OCI-LY7 (cell line): Measurements from ENCODE around the gene C1GALT1C1L. TPM values are rescaled to one million over a fixed set of nuclear protein-coding genes. Genes with fewer than 3 reads are reported as not detected.

Experiments
- BruUV-seq: library from RNA; stranded (reverse); fragments of 400-500 nt; replicated peaks from 2 replicates; lab custom pipeline; 2021; lab: Mats Ljungman, UMichigan
- CTCF ChIA-PET: fragments of 300-600 bp; sonication (Branson Sonifier 250); formaldehyde crosslinking; loops from one replicate; lab custom pipeline; 2022; ENCODE audit warnings: antibody characterized with exemption; ENCODE audit not compliant: unreplicated experiment; lab: Charles Lee
- POLR2A ChIA-PET: fragments of 300-600 bp; sonication (Branson Sonifier 250); formaldehyde crosslinking; loops from one replicate; lab custom pipeline; 2022; ENCODE audit warnings: antibody characterized with exemption; lab: Charles Lee
- DNase-seq: peaks from one replicate; pipeline ENCODE4 v3.0.0-alpha.2; 2015; ENCODE audit warnings: low spot score
- H2AFZ ChIP-seq: fragments of 200-600 bp; sonication (generic), shearing (Covaris generic); 2 replicates; pipeline ENCODE4 v1.6.1; 2014; ENCODE audit warnings: mild to moderate bottlenecking, antibody characterized with exemption, low read length, moderate library complexity
- H3K27ac ChIP-seq: fragments of 200-600 bp; sonication (generic); 2 replicates; pipeline ENCODE4 v1.5.1; 2014; ENCODE audit warnings: mixed run types, low read depth, mild to moderate bottlenecking, moderate library complexity, low read length, inconsistent platforms; ENCODE audit not compliant: poor library complexity, severe bottlenecking
- H3K36me3 ChIP-seq: fragments of 200-600 bp; sonication (generic); 2 replicates; pipeline ENCODE4 v1.6.1; 2014; ENCODE audit warnings: mild to moderate bottlenecking, antibody characterized with exemption, low read length, moderate library complexity, mixed read lengths; ENCODE audit not compliant: insufficient read depth
- H3K4me1 ChIP-seq: fragments of 200-600 bp; sonication (generic); 2 replicates; pipeline ENCODE4 v1.5.1; 2014; ENCODE audit warnings: mild to moderate bottlenecking, low read length; ENCODE audit not compliant: insufficient read depth, poor library complexity, severe bottlenecking
- H3K4me2 ChIP-seq: fragments of 200-600 bp; sonication (generic); 2 replicates; pipeline ENCODE4 v1.6.1; 2014; ENCODE audit warnings: mild to moderate bottlenecking, low read length
- H3K4me3 ChIP-seq: fragments of 200-600 bp; sonication (generic); 2 replicates; pipeline ENCODE4 v1.5.1; 2014; ENCODE audit warnings: mild to moderate bottlenecking, low read depth, low read length; ENCODE audit not compliant: poor library complexity, severe bottlenecking
- H3K79me2 ChIP-seq: fragments of 200-600 bp; sonication (generic); 2 replicates; pipeline ENCODE4 v1.6.1; 2016; ENCODE audit warnings: low read depth, mild to moderate bottlenecking, low read length, moderate library complexity, mixed read lengths; ENCODE audit not compliant: insufficient read depth
- H3K9me2 ChIP-seq: fragments of 200-600 bp; sonication (generic); 2 replicates; pipeline ENCODE4 v1.6.1; 2016; ENCODE audit warnings: mild to moderate bottlenecking, low read length, mixed read lengths; ENCODE audit not compliant: insufficient read depth
- H3K9me3 ChIP-seq: fragments of 200-600 bp; sonication (generic); 2 replicates; pipeline ENCODE4 v1.6.1; 2014; ENCODE audit warnings: mild to moderate bottlenecking, mixed run types, low read length, mixed read lengths
- H4K20me1 ChIP-seq: fragments of 200-600 bp; sonication (generic); 2 replicates; pipeline ENCODE4 v1.6.1; 2014; ENCODE audit warnings: mild to moderate bottlenecking, antibody characterized with exemption, low read length, moderate library complexity, mixed read lengths; ENCODE audit not compliant: insufficient read depth
- EZH2phosphoT487 ChIP-seq: fragments of 200-600 bp; sonication (generic); IDR thresholded peaks from 2 replicates; pipeline ENCODE4 v1.6.1; 2018; ENCODE audit warnings: low read depth, borderline replicate concordance, mild to moderate bottlenecking, mixed run types, antibody characterized with exemption, low read length, moderate library complexity, mixed read lengths
- intact Hi-C: fragments of 100-400 bp; cut with micrococcal nuclease; formaldehyde crosslinking; loops from one replicate; pipeline ENCODE4 v1.10.0; 2022; ENCODE audit not compliant: unreplicated experiment
- total RNA-seq, 2 experiments: library from RNA; depleted of rRNA in 1 of 2; stranded (reverse); fragments of >200 nt in 1 of 2; shearing (Covaris generic) in 1 of 2; gene quantifications; 2 replicates each; pipeline ENCODE4 v1.2.3, GENCODE V29; 2014 to 2022
- TF ChIP-seq, protein P1 (sequence below): fragments of 200-600 bp; sonication (generic); conservative IDR thresholded peaks from 2 replicates; pipeline ENCODE4 v1.5.1; 2014; ENCODE audit warnings: mild to moderate bottlenecking, antibody characterized with exemption, low read length, moderate library complexity, mixed read lengths

C1GALT1C1L gene
- total RNA-seq, 2 experiments from 2014 or later = not detected

DNA sequence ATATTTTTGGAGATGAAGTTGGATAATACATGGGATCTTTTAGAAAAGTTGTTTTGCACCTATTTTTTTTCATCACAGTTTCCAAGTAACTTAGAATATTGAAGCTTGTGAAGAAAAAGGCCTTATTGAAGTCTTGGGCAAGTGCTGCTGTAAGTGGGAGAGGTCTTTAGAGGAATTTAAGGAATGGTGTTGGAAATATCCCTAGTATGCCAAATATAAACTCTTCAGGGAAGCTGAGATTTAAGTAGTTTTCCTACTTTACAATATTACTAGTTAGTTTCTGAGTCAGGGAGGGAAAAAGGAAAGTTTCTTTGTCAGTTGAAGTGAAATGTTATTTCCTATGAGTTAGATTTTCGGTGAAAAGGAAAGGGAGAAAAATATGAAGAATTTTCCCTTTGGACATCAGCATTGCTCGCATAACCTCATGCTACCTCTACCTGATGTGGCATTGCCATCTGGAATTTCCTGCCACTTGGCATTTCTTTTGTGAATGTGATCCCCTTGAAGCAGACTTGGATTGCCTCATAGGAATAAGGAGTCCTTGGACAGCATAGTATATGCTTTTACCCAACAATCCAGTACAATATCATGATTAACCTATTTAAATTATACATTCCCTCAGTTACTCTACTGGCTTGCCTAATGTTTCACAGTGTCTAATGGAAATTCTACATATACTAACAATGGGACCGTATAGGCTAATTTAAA lies 27.1 kb downstream of the C1GALT1C1L start:
- Histone ChIP-seq H4K20me1 (no peaks in the 10 kb centered on the region), H3K9me2 (no peaks in the 10 kb centered on the region), H3K36me3 (no peaks in the 10 kb centered on the region), H3K79me2 (no peaks in the 10 kb centered on the region), H3K9me3 (no peaks in the 10 kb centered on the region), H3K4me1 (no peaks in the 10 kb centered on the region), H2AFZ (no peak overlapping the region), H3K4me3 (no peak overlapping the region), H3K27ac (no peak overlapping the region), H3K4me2 (no peak overlapping the region)
- intact Hi-C loops = no loop called here
- no peak for TF ChIP-seq EZH2phosphoT487
- TF ChIP-seq, protein P1, sequence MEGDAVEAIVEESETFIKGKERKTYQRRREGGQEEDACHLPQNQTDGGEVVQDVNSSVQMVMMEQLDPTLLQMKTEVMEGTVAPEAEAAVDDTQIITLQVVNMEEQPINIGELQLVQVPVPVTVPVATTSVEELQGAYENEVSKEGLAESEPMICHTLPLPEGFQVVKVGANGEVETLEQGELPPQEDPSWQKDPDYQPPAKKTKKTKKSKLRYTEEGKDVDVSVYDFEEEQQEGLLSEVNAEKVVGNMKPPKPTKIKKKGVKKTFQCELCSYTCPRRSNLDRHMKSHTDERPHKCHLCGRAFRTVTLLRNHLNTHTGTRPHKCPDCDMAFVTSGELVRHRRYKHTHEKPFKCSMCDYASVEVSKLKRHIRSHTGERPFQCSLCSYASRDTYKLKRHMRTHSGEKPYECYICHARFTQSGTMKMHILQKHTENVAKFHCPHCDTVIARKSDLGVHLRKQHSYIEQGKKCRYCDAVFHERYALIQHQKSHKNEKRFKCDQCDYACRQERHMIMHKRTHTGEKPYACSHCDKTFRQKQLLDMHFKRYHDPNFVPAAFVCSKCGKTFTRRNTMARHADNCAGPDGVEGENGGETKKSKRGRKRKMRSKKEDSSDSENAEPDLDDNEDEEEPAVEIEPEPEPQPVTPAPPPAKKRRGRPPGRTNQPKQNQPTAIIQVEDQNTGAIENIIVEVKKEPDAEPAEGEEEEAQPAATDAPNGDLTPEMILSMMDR = no peak
- ChIA-PET CTCF (no interaction called here), POLR2A (interaction anchor here (0.7 to 1.3 kb wide), 2 partner anchors 9 to 11 kb away, joined by 3 to 5 read pairs; no protein-coding TSS in a partner anchor)
- no peak for DNase-seq
- no TSS peak for BruUV-seq

DNA sequence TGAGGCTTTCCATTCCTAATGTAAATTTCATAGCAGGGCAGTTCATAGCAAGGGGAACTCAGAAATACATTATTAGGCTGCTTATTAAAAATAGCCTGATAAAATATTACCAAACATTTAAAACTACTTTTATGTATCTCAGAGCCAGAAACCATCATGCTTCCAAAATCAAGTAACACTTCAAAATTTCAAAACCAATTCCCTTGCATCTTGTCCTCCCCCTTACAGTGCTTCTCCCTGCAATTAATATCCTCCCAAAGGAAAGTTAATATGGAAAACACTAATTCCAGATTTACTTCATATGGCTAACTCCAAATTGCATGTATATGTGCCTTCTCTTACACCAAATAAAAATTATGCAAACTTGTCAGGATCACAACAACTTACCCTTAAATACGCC lies 32.5 kb downstream of the C1GALT1C1L start:
- BruUV-seq = no TSS peak

More for the DNA sequence above, 32.5 kb downstream of the C1GALT1C1L start:
- no peak for TF ChIP-seq EZH2phosphoT487
- TF ChIP-seq, protein P1 = no peak
- Histone ChIP-seq H4K20me1 (no peaks in the 10 kb centered on the region), H3K4me2 (no peak overlapping the region), H3K4me3 (no peak overlapping the region), H3K9me2 (no peaks in the 10 kb centered on the region), H3K9me3 (no peaks in the 10 kb centered on the region), H3K36me3 (no peaks in the 10 kb centered on the region), H3K4me1 (no peaks in the 10 kb centered on the region), H3K79me2 (no peaks in the 10 kb centered on the region), H3K27ac (no peak overlapping the region), H2AFZ (no peak overlapping the region)
- intact Hi-C loops = no loop called here
- POLR2A ChIA-PET = no interaction called here
- no peak for DNase-seq
- CTCF ChIA-PET = no interaction called here
